Keratinocyte (primary cell): Measurements from ENCODE around the gene OSGEP. TPM values are rescaled to one million over a fixed set of nuclear protein-coding genes. Genes with fewer than 3 reads are reported as not detected.

Experiments
- DNase-seq: peaks from one replicate; pipeline ENCODE4 v3.0.0-alpha.2; 2011; ENCODE audit warnings: low read depth, missing footprints, low spot score
- FAIRE-seq: peaks from 2 replicates; lab custom pipeline; 2011; peaks lifted over from hg19 to GRCh38; lab: Jason Lieb, UNC
- H2AFZ ChIP-seq: 2 replicates; pipeline ENCODE4 v1.6.0; 2012; ENCODE audit warnings: low read length, control low read depth, inconsistent platforms; ENCODE audit not compliant: control insufficient read depth
- H3K27ac ChIP-seq: 2 replicates; pipeline ENCODE4 v1.5.1; 2011; ENCODE audit warnings: low read length; ENCODE audit not compliant: control insufficient read depth, insufficient read depth
- H3K27me3 ChIP-seq: 3 replicates; pipeline ENCODE4 v1.6.0; 2011; ENCODE audit warnings: low read length; ENCODE audit not compliant: control insufficient read depth, insufficient read depth; ENCODE audit errors: extremely low read depth
- H3K36me3 ChIP-seq, 2 experiments: 2 replicates in 1 of 2; 3 replicates in 1 of 2; pipeline ENCODE4 v1.5.1; 2011; ENCODE audit warnings: low read length in 2 of 2, mild to moderate bottlenecking in 1 of 2; ENCODE audit not compliant: control insufficient read depth in 2 of 2, insufficient read depth in 2 of 2; ENCODE audit errors: extremely low read depth in 1 of 2
- H3K4me1 ChIP-seq: 3 replicates; pipeline ENCODE4 v1.5.1; 2011; ENCODE audit warnings: low read length; ENCODE audit not compliant: control insufficient read depth, insufficient read depth; ENCODE audit errors: extremely low read depth
- H3K4me2 ChIP-seq: 3 replicates; pipeline ENCODE4 v1.6.0; 2011; ENCODE audit warnings: low read depth, low read length; ENCODE audit not compliant: control insufficient read depth, insufficient read depth; ENCODE audit errors: extremely low read depth
- H3K4me3 ChIP-seq, 3 experiments: fragments of 200-600 bp in 1 of 3; sonication (generic) in 1 of 3; 2 replicates in 2 of 3; 3 replicates in 1 of 3; pipeline ENCODE4 v1.5.1; 2011 to 2016; ENCODE audit warnings: low read length in 3 of 3, mild to moderate bottlenecking in 3 of 3, control low read depth in 2 of 3, inconsistent platforms in 1 of 3, low read depth in 1 of 3, mixed read lengths in 1 of 3, mixed run types in 1 of 3, moderate library complexity in 1 of 3; ENCODE audit not compliant: control insufficient read depth in 2 of 3, insufficient read depth in 2 of 3; ENCODE audit errors: extremely low read depth in 1 of 3
- H3K79me2 ChIP-seq: 2 replicates; pipeline ENCODE4 v1.6.0; 2012; ENCODE audit warnings: low read length; ENCODE audit not compliant: control insufficient read depth, insufficient read depth
- H3K9ac ChIP-seq: 3 replicates; pipeline ENCODE4 v1.6.0; 2011; ENCODE audit warnings: low read length; ENCODE audit not compliant: control insufficient read depth, insufficient read depth; ENCODE audit errors: extremely low read depth
- H3K9me1 ChIP-seq: 3 replicates; pipeline ENCODE4 v1.6.0; 2011; ENCODE audit warnings: low read length; ENCODE audit not compliant: control insufficient read depth, insufficient read depth; ENCODE audit errors: extremely low read depth
- H3K9me3 ChIP-seq: 2 replicates; pipeline ENCODE4 v1.5.1; 2012; ENCODE audit warnings: low read depth, low read length; ENCODE audit not compliant: control insufficient read depth
- H4K20me1 ChIP-seq: 3 replicates; pipeline ENCODE4 v1.6.0; 2011; ENCODE audit warnings: low read length; ENCODE audit not compliant: control insufficient read depth, insufficient read depth; ENCODE audit errors: extremely low read depth
- CTCF ChIP-seq, 3 experiments: IDR thresholded peaks in 1 of 3; conservative IDR thresholded peaks in 1 of 3; optimal IDR thresholded peaks in 1 of 3; 2 replicates in 2 of 3; 3 replicates in 1 of 3; pipeline versions ENCODE3 to v1.5.1; 2011; ENCODE audit warnings: low read length in 3 of 3, mild to moderate bottlenecking in 3 of 3, moderate library complexity in 2 of 3, control low read depth in 1 of 3, inconsistent platforms in 1 of 3; ENCODE audit not compliant: insufficient read depth in 2 of 3; ENCODE audit errors: extremely low read depth in 1 of 3
- EZH2 ChIP-seq: IDR thresholded peaks from one replicate; pipeline ENCODE4 v1.6.1; 2012; ENCODE audit warnings: inconsistent platforms, mild to moderate bottlenecking, low read length, moderate library complexity
- dilution Hi-C: fragments of 300-500 bp; cut with MboI; formaldehyde crosslinking; loops from one replicate; pipeline ENCODE4 v1.7.0; 2020; ENCODE audit warnings: low sequenced_read_pairs; ENCODE audit not compliant: extremely low pct_ligation_motif_present
- polyA minus RNA-seq, 3 experiments: library from RNA; depleted of rRNA, polyadenylated mRNA; stranded (reverse); fragments of >200 nt; gene quantifications; 1 replicate in 1 of 3; 2 replicates in 1 of 3; 3 replicates in 1 of 3; pipeline ENCODE4 v1.2.3, GENCODE V29; 2011
- polyA plus RNA-seq, 5 experiments: library from polyadenylated mRNA; depleted of rRNA in 3 of 5; stranded (reverse) in 3 of 5; stranded (forward) in 1 of 5; unstranded in 1 of 5; fragments of >200 nt; gene quantifications; 1 replicate in 1 of 5; 2 replicates in 3 of 5; 3 replicates in 1 of 5; pipeline versions ENCODE4 v1.2.1 to v1.2.3, GENCODE V29; 2011 to 2012; ENCODE audit warnings: missing spikeins in 2 of 5, low read depth in 1 of 5, low replicate concordance in 1 of 5

OSGEP gene
- polyA plus RNA-seq (28.8 to 36.6 TPM (median 34.5 TPM) in 3 replicates), polyA minus RNA-seq (23.5 to 35.4 TPM (median 27.6 TPM) in 3 replicates)
- 16.4 TPM for polyA plus RNA-seq (2011; ENCODE audit: low read depth)
- 12.6 and 16.2 TPM in 2 replicates for polyA plus RNA-seq (2011; cell fraction: cytosol; rRNA removed)
- 88.7 and 89.7 TPM in 2 replicates for polyA plus RNA-seq (2011; cell fraction: nucleus; rRNA removed)
- polyA plus RNA-seq (2012; ENCODE audit: low replicate concordance): 12.0 and 22.3 TPM in 2 replicates
- polyA minus RNA-seq (2011; cell fraction: cytosol; rRNA and poly(A)+ RNA removed): 21.3 TPM
- 23.6 and 26.4 TPM in 2 replicates for polyA minus RNA-seq (2011; cell fraction: nucleus; rRNA and poly(A)+ RNA removed)

- Histone ChIP-seq H4K20me1 (peaks cover 3% of the 10 kb centered on the region), H3K27me3 (no peaks in the 10 kb centered on the region), H3K9ac (peak within 1 kb of the TSS; percentile 100), H3K4me1 (peaks cover 11% of the 10 kb centered on the region), H2AFZ (peak within 1 kb of the TSS; percentile 98), H3K9me1 (no peaks in the 10 kb centered on the region), H3K4me2 (peak within 1 kb of the TSS; percentile 75), H3K9me3 (no peaks in the 10 kb centered on the region), H3K36me3 (peaks cover 22 to 23% of the 10 kb centered on the region in 2 experiments), H3K79me2 (peaks cover 44% of the 10 kb centered on the region), H3K4me3 (peak within 1 kb of the TSS; percentile 76 to 92 (median 77)), H3K27ac (peak within 1 kb of the TSS; percentile 100)
- dilution Hi-C loops: no loop called here
- TF ChIP-seq EZH2 (no peak), CTCF (optimal IDR thresholded peaks at IDR 0.05 in 1 of 3, IDR thresholded peaks at IDR 0.05 in 1 of 3, conservative IDR thresholded peaks at IDR 0.05 in 1 of 3; ENCODE audit: extremely low read depth in 1 of 3, insufficient read depth in 2 of 3, low read length in 3 of 3) (no peak)
- peak; percentile 83 for FAIRE-seq
- peak; percentile 95 for DNase-seq
Measured at GRCh38 chr14:20454516-20455354, at the start of gene OSGEP, which contains the start of gene APEX1. OSGEP (minus strand) TSS chr14:20454812; CDS start chr14:20454683, 129 bp downstream. APEX1 (plus strand) TSS chr14:20455226; CDS start chr14:20455646, 420 bp downstream.

- DNase-seq (no peak), FAIRE-seq (no peak)
- dilution Hi-C loops: no loop called here
- no peaks in the 10 kb centered on the region for H3K27me3 ChIP-seq
- no peaks in the 10 kb centered on the region for H3K36me3 ChIP-seq
- no peaks in the 10 kb centered on the region for H3K79me2 ChIP-seq
- H2AFZ ChIP-seq: no peak overlapping the region
- no peaks in the 10 kb centered on the region for H4K20me1 ChIP-seq
- H3K9me1 ChIP-seq: no peaks in the 10 kb centered on the region
- no peak overlapping the region for H3K4me3 ChIP-seq
- H3K9ac ChIP-seq: no peak overlapping the region
- no peak overlapping the region for H3K27ac ChIP-seq
- no peak overlapping the region for H3K4me2 ChIP-seq
- H3K9me3 ChIP-seq: no peaks in the 10 kb centered on the region
- TF ChIP-seq CTCF (optimal IDR thresholded peaks at IDR 0.05 in 1 of 3, IDR thresholded peaks at IDR 0.05 in 1 of 3, conservative IDR thresholded peaks at IDR 0.05 in 1 of 3; ENCODE audit: extremely low read depth in 1 of 3, insufficient read depth in 2 of 3, low read length in 3 of 3): no peak
- no peak for TF ChIP-seq EZH2
- H3K4me1 ChIP-seq: peaks cover 12% of the 10 kb centered on the region
Measured at GRCh38 chr14:20503898-20504297, 49.3 kb upstream of the OSGEP start.
